Measurements from ENCODE around the gene PPP1R3F.

- TF ChIP-seq POLR2A (IDR thresholded peaks at IDR 0.05; ENCODE audit: low read length) (no peak), GATA1 (IDR thresholded peaks at IDR 0.05; ENCODE audit: low read depth, low read length) (no peak)
These were observed 19.5 kb upstream of the PPP1R3F start for GRCh38 chrX:49250066-49250465.

All from erythroblast (primary cell).